AG04450 (cell line): ENCODE results near the gene MCMBP. TPM values are rescaled to one million over a fixed set of nuclear protein-coding genes. Genes with fewer than 3 reads are reported as not detected.

Source experiments
- CTCF ChIA-PET: fragments of 300-600, 350-600 bp; formaldehyde crosslinking; extraction: SDS; loops from one replicate; lab custom pipeline; 2022; ENCODE audit warnings: antibody characterized with exemption, inconsistent platforms; lab: Charles Lee
- POLR2A ChIA-PET: fragments of 350-600 bp; formaldehyde crosslinking; extraction: SDS; loops from one replicate; lab custom pipeline; 2021; ENCODE audit warnings: antibody characterized with exemption, inconsistent platforms; lab: Yijun Ruan, JAX
- DNase-seq: peaks from one replicate; pipeline ENCODE4 v3.0.0-alpha.2; 2011; ENCODE audit warnings: low read depth, low spot score
- H3K27ac ChIP-seq: one replicate; pipeline ENCODE4 v1.5.1; 2012; ENCODE audit warnings: low read depth, low read length, control low read depth
- H3K27me3 ChIP-seq: one replicate; pipeline ENCODE4 v1.6.0; 2012; ENCODE audit warnings: low read length; ENCODE audit not compliant: control insufficient read depth, insufficient read depth
- H3K4me3 ChIP-seq: 2 replicates; pipeline ENCODE4 v1.5.1; 2011; ENCODE audit warnings: mild to moderate bottlenecking, low read depth, low read length, control low read depth
- H3K9me3 ChIP-seq: 2 replicates; pipeline ENCODE4 v1.5.1; 2012; ENCODE audit warnings: low read length; ENCODE audit not compliant: control insufficient read depth, insufficient read depth
- CTCF ChIP-seq: IDR thresholded peaks from 2 replicates; pipeline ENCODE4 v1.5.1; 2011; ENCODE audit warnings: low read depth, low read length, control low read depth, inconsistent platforms
- polyA plus RNA-seq: library from polyadenylated mRNA; depleted of rRNA; stranded (reverse); fragments of >200 nt; gene quantifications from 2 replicates; pipeline ENCODE4 v1.2.3, GENCODE V29; 2011; rRNA removed

MCMBP gene
- polyA plus RNA-seq, 1 experiment, result 61.4 TPM

- TF ChIP-seq CTCF, result no peak
- ChIA-PET CTCF (interaction anchor here (2.5 kb wide), 1 partner anchor 30 kb away, joined by 13 read pairs; no protein-coding TSS in a partner anchor), POLR2A (no interaction called here)
- no peak for DNase-seq
- no peak overlapping the region for H3K4me3 ChIP-seq
- H3K27ac ChIP-seq, result no peak overlapping the region
- H3K27me3 ChIP-seq, result no peaks in the 10 kb centered on the region
- no peaks in the 10 kb centered on the region for H3K9me3 ChIP-seq
Measured at GRCh38 chr10:119780879-119781480, 91.7 kb downstream of the MCMBP start.

Other genes starting within 250 kb of the MCMBP start
- 12.7 and 20.1 TPM in 2 replicates for gene BAG3, start 221.5 kb downstream of the MCMBP start, polyA plus RNA-seq
- gene INPP5F, start 146.8 kb downstream of the MCMBP start, polyA plus RNA-seq, result 21.8 and 22.3 TPM in 2 replicates
- 54.9 and 62.8 TPM in 2 replicates for gene SEC23IP, start 19.9 kb upstream of the MCMBP start, polyA plus RNA-seq